K562 (cell line): ENCODE results near the gene ANKRD12.

ENCODE experiments used
- KHSRP ChIP-seq: fragments of 450-650 bp; IDR thresholded peaks from 2 replicates; pipeline ENCODE4 v1.6.1; 2017
- TF ChIP-seq, protein P1 (sequence below), 3 experiments: IDR thresholded peaks in 2 of 3; conservative IDR thresholded peaks in 1 of 3; 2 replicates each; pipeline ENCODE4 v1.5.1; 2011 to 2012; ENCODE audit warnings: low read length in 3 of 3, mild to moderate bottlenecking in 3 of 3, control low read depth in 2 of 3, improper control_type of control experiment in 1 of 3, inconsistent platforms in 1 of 3, low read depth in 1 of 3, mixed read lengths in 1 of 3, moderate library complexity in 1 of 3; ENCODE audit not compliant: insufficient read depth in 2 of 3

DNA sequence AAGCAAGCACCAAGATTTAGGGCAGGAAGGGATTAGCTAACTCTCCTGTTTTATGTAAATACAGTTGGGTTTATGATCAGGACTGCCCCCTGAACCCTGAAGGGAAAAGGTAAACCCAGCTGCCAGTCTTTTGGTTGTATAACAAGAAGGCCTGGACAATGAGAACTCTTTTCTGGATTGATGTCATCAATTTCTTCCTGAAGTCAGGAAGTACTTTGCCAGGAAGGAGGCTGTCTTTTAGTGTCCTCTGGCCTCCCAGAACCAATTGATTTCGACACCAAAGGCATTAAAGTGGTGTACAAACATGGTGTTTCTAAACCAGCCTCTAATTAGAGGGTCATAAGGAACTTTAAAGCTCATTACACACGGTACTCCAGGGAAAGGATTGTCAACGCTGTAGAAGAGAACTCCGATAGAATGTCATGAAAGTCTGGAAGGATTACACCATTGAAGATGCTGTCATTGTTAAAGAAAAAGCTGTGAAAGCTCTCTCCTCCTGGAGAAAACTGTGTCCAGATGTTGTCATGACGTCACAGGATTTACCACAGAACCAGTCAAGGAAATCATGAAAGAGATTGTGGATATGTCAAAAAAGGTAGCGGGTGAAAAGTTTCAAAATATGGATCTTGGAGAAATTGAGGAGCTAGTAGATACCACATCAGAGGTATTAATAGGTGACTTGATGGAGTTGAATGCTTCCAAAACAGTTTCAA, 78.8 kb downstream of the ANKRD12 start:
- TF ChIP-seq, protein P1, sequence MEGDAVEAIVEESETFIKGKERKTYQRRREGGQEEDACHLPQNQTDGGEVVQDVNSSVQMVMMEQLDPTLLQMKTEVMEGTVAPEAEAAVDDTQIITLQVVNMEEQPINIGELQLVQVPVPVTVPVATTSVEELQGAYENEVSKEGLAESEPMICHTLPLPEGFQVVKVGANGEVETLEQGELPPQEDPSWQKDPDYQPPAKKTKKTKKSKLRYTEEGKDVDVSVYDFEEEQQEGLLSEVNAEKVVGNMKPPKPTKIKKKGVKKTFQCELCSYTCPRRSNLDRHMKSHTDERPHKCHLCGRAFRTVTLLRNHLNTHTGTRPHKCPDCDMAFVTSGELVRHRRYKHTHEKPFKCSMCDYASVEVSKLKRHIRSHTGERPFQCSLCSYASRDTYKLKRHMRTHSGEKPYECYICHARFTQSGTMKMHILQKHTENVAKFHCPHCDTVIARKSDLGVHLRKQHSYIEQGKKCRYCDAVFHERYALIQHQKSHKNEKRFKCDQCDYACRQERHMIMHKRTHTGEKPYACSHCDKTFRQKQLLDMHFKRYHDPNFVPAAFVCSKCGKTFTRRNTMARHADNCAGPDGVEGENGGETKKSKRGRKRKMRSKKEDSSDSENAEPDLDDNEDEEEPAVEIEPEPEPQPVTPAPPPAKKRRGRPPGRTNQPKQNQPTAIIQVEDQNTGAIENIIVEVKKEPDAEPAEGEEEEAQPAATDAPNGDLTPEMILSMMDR (IDR thresholded peaks at IDR 0.05 in 2 of 3, conservative IDR thresholded peaks at IDR 0.05 in 1 of 3; ENCODE audit: insufficient read depth in 2 of 3, low read depth in 1 of 3, low read length in 3 of 3), result no peak
- TF ChIP-seq KHSRP, result no peak
